DND-41 (cell line): Measurements from ENCODE around the gene KLF13.

ENCODE experiments used
- ATAC-seq: fragments of 200-7000 bp; cut with Tn5 transposase; 3 replicates; pipeline ENCODE4 v1.9.1; 2021; ENCODE audit warnings: low read depth; ENCODE audit not compliant: insufficient read depth
- DNase-seq: peaks from one replicate; pipeline ENCODE4 v3.0.0-alpha.2; 2020
- H2AFZ ChIP-seq: 2 replicates; pipeline ENCODE4 v1.6.0; 2012; ENCODE audit warnings: low read depth, low read length
- H3K27ac ChIP-seq: 2 replicates; pipeline ENCODE4 v1.5.1; 2012; ENCODE audit warnings: low read length, inconsistent platforms
- H3K27me3 ChIP-seq: fragments of 200-600 bp; sonication (generic); 2 replicates; pipeline ENCODE4 v1.6.0; 2012; ENCODE audit warnings: low read length, mild to moderate bottlenecking, inconsistent platforms; ENCODE audit not compliant: insufficient read depth, poor library complexity
- H3K36me3 ChIP-seq: 2 replicates; pipeline ENCODE4 v1.5.1; 2012; ENCODE audit warnings: low read length, inconsistent platforms; ENCODE audit not compliant: insufficient read depth
- H3K4me1 ChIP-seq: 2 replicates; pipeline ENCODE4 v1.5.1; 2012; ENCODE audit warnings: mild to moderate bottlenecking, low read length; ENCODE audit not compliant: insufficient read depth
- H3K4me2 ChIP-seq: 2 replicates; pipeline ENCODE4 v1.6.0; 2012; ENCODE audit warnings: mild to moderate bottlenecking, moderate library complexity, low read length, inconsistent platforms; ENCODE audit not compliant: insufficient read depth
- H3K4me3 ChIP-seq, 2 experiments: fragments of 200-600 bp in 1 of 2; shearing (Covaris generic) in 1 of 2; 2 replicates each; pipeline ENCODE4 v1.5.1; 2012 to 2016; ENCODE audit warnings: inconsistent platforms in 2 of 2, low read length in 2 of 2, mild to moderate bottlenecking in 2 of 2, low read depth in 1 of 2, moderate library complexity in 1 of 2
- H3K79me2 ChIP-seq: 2 replicates; pipeline ENCODE4 v1.6.0; 2012; ENCODE audit warnings: low read length, inconsistent platforms; ENCODE audit not compliant: insufficient read depth
- H3K9ac ChIP-seq: 2 replicates; pipeline ENCODE4 v1.6.0; 2012; ENCODE audit warnings: low read depth, mild to moderate bottlenecking, inconsistent platforms, low read length, moderate library complexity
- H3K9me3 ChIP-seq: 2 replicates; pipeline ENCODE4 v1.5.1; 2012; ENCODE audit warnings: low read length, moderate library complexity, mild to moderate bottlenecking, inconsistent platforms; ENCODE audit not compliant: insufficient read depth, severe bottlenecking
- H4K20me1 ChIP-seq: 2 replicates; pipeline ENCODE4 v1.6.0; 2012; ENCODE audit warnings: low read length; ENCODE audit not compliant: insufficient read depth
- EZH2 ChIP-seq: IDR thresholded peaks from 3 replicates; pipeline ENCODE4 v1.6.1; 2012; ENCODE audit warnings: borderline replicate concordance, low read depth, mild to moderate bottlenecking, moderate library complexity, low read length, inconsistent platforms; ENCODE audit not compliant: severe bottlenecking
- TF ChIP-seq, protein P1 (sequence below): IDR thresholded peaks from 2 replicates; pipeline ENCODE4 v1.5.1; 2012; ENCODE audit warnings: borderline replicate concordance, low read length, moderate library complexity, mild to moderate bottlenecking; ENCODE audit not compliant: poor library complexity, severe bottlenecking; ENCODE audit errors: extremely low read depth

The KLF13 gene

DNA sequence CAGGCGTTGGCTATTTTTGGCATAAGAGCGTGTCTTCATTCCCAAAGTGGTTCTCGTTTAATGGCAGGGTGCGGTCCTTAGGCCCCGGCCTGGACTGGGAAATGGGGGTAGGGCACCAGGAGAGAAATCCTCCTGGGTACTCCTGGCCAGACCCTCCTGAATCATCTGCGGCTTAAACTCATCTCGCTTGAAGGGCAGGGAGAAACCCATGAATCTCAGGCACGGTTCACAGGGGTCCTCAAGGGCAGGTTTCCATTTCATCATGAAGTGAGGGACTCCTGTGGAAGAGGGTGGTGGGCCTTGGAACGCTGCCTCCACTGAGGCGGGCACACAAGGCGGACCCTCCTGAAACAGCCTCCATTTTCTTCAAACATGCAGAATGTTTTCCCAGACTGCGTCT is 48.4 kb downstream of the KLF13 start:
- Histone ChIP-seq H3K36me3 (peaks cover 88% of the 10 kb centered on the region), H3K4me2 (no peak overlapping the region), H3K4me1 (no peaks in the 10 kb centered on the region), H3K27ac (no peak overlapping the region), H3K9ac (no peak overlapping the region), H3K4me3 (no peak overlapping the region), H3K9me3 (no peaks in the 10 kb centered on the region), H2AFZ (no peak overlapping the region), H3K79me2 (peaks cover 71% of the 10 kb centered on the region), H4K20me1 (peaks cover 76% of the 10 kb centered on the region), H3K27me3 (no peaks in the 10 kb centered on the region)
- no peak for ATAC-seq
- TF ChIP-seq EZH2 = no peak
- TF ChIP-seq, protein P1, sequence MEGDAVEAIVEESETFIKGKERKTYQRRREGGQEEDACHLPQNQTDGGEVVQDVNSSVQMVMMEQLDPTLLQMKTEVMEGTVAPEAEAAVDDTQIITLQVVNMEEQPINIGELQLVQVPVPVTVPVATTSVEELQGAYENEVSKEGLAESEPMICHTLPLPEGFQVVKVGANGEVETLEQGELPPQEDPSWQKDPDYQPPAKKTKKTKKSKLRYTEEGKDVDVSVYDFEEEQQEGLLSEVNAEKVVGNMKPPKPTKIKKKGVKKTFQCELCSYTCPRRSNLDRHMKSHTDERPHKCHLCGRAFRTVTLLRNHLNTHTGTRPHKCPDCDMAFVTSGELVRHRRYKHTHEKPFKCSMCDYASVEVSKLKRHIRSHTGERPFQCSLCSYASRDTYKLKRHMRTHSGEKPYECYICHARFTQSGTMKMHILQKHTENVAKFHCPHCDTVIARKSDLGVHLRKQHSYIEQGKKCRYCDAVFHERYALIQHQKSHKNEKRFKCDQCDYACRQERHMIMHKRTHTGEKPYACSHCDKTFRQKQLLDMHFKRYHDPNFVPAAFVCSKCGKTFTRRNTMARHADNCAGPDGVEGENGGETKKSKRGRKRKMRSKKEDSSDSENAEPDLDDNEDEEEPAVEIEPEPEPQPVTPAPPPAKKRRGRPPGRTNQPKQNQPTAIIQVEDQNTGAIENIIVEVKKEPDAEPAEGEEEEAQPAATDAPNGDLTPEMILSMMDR = no peak
- no peak for DNase-seq

DNA sequence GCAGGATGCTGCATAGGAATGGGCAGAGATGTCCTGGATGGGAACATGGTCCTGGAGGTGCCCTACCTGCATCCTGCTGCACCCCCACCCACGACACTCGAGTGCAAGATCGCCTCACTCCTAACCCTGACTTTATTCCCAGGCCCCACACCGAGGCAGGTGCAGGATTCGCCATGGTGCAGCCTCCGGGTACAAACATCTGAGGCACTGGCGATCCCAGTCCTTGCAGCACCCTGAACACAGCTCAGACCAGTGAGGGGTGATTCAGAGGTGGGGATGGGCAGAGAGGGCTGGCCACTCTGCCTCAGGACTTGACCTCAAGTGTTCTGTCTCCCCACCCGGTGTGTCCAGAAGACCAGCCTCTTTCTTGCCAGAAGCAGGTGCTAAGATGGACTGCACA is 49.1 kb downstream of the KLF13 start:
- peaks cover 73% of the 10 kb centered on the region for H4K20me1 ChIP-seq
- H3K36me3 ChIP-seq = peaks cover 96% of the 10 kb centered on the region
- no peak overlapping the region for H3K4me3 ChIP-seq
- no peak for ATAC-seq
- H3K79me2 ChIP-seq = peaks cover 64% of the 10 kb centered on the region
- no peaks in the 10 kb centered on the region for H3K4me1 ChIP-seq
- no peaks in the 10 kb centered on the region for H3K9me3 ChIP-seq
- H3K27ac ChIP-seq = peak overlapping the region; percentile 26; the same call in 1 of the 2 replicates
- no peaks in the 10 kb centered on the region for H3K27me3 ChIP-seq
- H2AFZ ChIP-seq = no peak overlapping the region
- H3K9ac ChIP-seq = no peak overlapping the region
- DNase-seq = no peak
- no peak overlapping the region for H3K4me2 ChIP-seq
- no peak for TF ChIP-seq EZH2
- TF ChIP-seq, protein P1 = no peak

DNA sequence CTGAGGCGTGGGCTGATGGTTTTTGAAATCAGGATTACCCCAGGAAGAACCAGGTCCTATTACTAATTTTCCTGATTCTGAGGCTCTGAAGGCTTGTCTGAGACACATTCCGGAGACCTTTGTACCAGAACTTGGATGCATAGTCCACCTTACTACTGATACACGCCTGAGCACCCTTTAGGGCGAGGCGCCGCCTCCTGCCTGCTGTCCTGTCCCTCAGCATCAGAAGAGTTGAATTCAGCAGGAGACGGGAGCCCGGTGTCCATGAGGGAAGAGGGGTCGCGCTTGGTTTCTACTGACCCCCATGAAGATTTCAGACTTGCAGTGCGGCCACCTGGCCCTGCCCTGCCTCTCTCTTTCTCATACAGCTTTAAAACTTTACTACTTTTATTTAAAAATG is 49.9 kb downstream of the KLF13 start:
- Histone ChIP-seq H3K9me3 (no peaks in the 10 kb centered on the region), H3K4me3 (no peak overlapping the region), H3K27ac (no peak overlapping the region), H3K27me3 (no peaks in the 10 kb centered on the region), H3K4me2 (no peak overlapping the region), H3K79me2 (peaks cover 56% of the 10 kb centered on the region), H3K9ac (no peak overlapping the region), H3K36me3 (peaks cover 92% of the 10 kb centered on the region), H4K20me1 (peaks cover 68% of the 10 kb centered on the region), H2AFZ (no peak overlapping the region), H3K4me1 (no peaks in the 10 kb centered on the region)
- DNase-seq (no peak), ATAC-seq (no peak)
- TF ChIP-seq EZH2 = no peak
- TF ChIP-seq, protein P1 = no peak

DNA sequence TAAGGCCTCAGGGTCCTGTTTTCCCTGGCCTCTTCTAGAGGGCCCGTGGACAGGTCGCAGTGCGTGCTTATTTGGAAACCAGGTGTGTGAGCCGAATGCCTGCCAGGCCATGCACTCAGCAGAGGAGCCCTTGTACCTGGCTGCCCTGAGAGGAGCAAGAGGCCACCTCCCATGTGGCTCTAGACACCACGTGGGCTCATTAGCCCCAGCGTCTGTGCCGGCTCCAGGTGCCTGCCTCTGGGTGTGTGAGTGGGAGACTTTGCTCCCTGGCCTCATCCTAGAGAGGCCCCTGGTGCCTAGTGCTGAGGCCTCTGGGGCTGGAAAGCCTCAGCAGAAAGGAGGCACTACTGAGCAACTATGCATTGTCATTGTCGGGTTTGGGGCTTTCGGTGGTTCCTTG is 50.4 kb downstream of the KLF13 start:
- no peaks in the 10 kb centered on the region for H3K4me1 ChIP-seq
- peaks cover 92% of the 10 kb centered on the region for H3K36me3 ChIP-seq
- peak overlapping the region; percentile 40; the same call in 1 of the 2 replicates for H3K27ac ChIP-seq
- no peak overlapping the region for H3K4me3 ChIP-seq
- H3K4me2 ChIP-seq = no peak overlapping the region
- DNase-seq (no peak), ATAC-seq (no peak)
- H3K27me3 ChIP-seq = no peaks in the 10 kb centered on the region
- no peaks in the 10 kb centered on the region for H3K9me3 ChIP-seq
- no peak overlapping the region for H3K9ac ChIP-seq
- peaks cover 51% of the 10 kb centered on the region for H3K79me2 ChIP-seq
- no peak for TF ChIP-seq EZH2
- TF ChIP-seq, protein P1 = no peak
- peaks cover 63% of the 10 kb centered on the region for H4K20me1 ChIP-seq
- no peak overlapping the region for H2AFZ ChIP-seq
